HepG2 (cell line): Measurements from ENCODE around the gene POC1A. TPM values are rescaled to one million over a fixed set of nuclear protein-coding genes. Genes with fewer than 3 reads are reported as not detected.

ENCODE experiments used
- ATF7-NPFF ChIP-seq: sonication (generic); formaldehyde crosslinking; IDR thresholded peaks from 2 replicates; pipeline ENCODE4 v1.8.1; 2023; ENCODE audit warnings: mild to moderate bottlenecking, low read depth, missing genetic modification reagents, moderate library complexity
- HMG20B ChIP-seq: conservative IDR thresholded peaks from 2 replicates; pipeline ENCODE4 v1.6.1; 2016; ENCODE audit warnings: missing genetic modification reagents, missing compliant biosample characterization
- HNF4A ChIP-seq: sonication (generic); formaldehyde crosslinking; IDR thresholded peaks from 2 replicates; pipeline ENCODE4 v1.4.0; 2020; ENCODE audit warnings: missing genetic modification reagents
- KMT2A ChIP-seq: sonication (generic); formaldehyde crosslinking; IDR thresholded peaks from 2 replicates; pipeline ENCODE4 v1.4.0; 2020; ENCODE audit warnings: missing genetic modification reagents
- MAF1 ChIP-seq: sonication (generic); formaldehyde crosslinking; IDR thresholded peaks from 2 replicates; pipeline ENCODE4 v1.5.0; 2020; ENCODE audit warnings: missing genetic modification reagents, borderline replicate concordance
- PHF20 ChIP-seq: sonication (generic); formaldehyde crosslinking; IDR thresholded peaks from 2 replicates; pipeline ENCODE4 v1.5.0; 2020; ENCODE audit warnings: mild to moderate bottlenecking, missing genetic modification reagents
- POLR2G ChIP-seq: fragments of 200-400 bp; formaldehyde crosslinking; IDR thresholded peaks from 2 replicates; pipeline ENCODE4 v1.6.1; 2018; ENCODE audit warnings: mild to moderate bottlenecking, low read depth, low read length, moderate library complexity
- RBM22 ChIP-seq: fragments of 200-400 bp; formaldehyde crosslinking; optimal IDR thresholded peaks from 2 replicates; pipeline ENCODE3; 2017; ENCODE audit warnings: mild to moderate bottlenecking, low read length, moderate library complexity
- TBX2 ChIP-seq: sonication (generic); formaldehyde crosslinking; IDR thresholded peaks from 2 replicates; pipeline ENCODE4 v1.5.0; 2020; ENCODE audit warnings: missing genetic modification reagents, mild to moderate bottlenecking, borderline replicate concordance
- TCF12 ChIP-seq, 2 experiments: fragments of 450-650 bp in 1 of 2; sonication (generic) in 1 of 2; formaldehyde crosslinking in 1 of 2; IDR thresholded peaks; 2 replicates each; pipeline versions ENCODE4 v1.6.1 to v1.8.0; 2017 to 2022; ENCODE audit warnings: antibody characterized with exemption in 1 of 2, mild to moderate bottlenecking in 1 of 2, missing genetic modification reagents in 1 of 2, moderate library complexity in 1 of 2
- THYN1 ChIP-seq: sonication (generic); formaldehyde crosslinking; IDR thresholded peaks from 2 replicates; pipeline ENCODE4 v1.8.1; 2023; ENCODE audit warnings: low read depth, mild to moderate bottlenecking, moderate library complexity, missing genetic modification reagents, borderline replicate concordance
- TMF1 ChIP-seq: sonication (generic); formaldehyde crosslinking; IDR thresholded peaks from 2 replicates; pipeline ENCODE4 v1.8.1; 2022; ENCODE audit warnings: low read depth, missing genetic modification reagents
- ZNF18 ChIP-seq: sonication (generic); formaldehyde crosslinking; IDR thresholded peaks from 2 replicates; pipeline ENCODE4 v1.8.0; 2022; ENCODE audit warnings: mild to moderate bottlenecking, missing genetic modification reagents; ENCODE audit not compliant: insufficient replicate concordance
- ZNF232 ChIP-seq: sonication (generic); formaldehyde crosslinking; IDR thresholded peaks from 2 replicates; pipeline ENCODE4 v1.4.0; 2020; ENCODE audit warnings: missing genetic modification reagents, borderline replicate concordance
- ZNF274 ChIP-seq: sonication (generic); formaldehyde crosslinking; IDR thresholded peaks from 2 replicates; pipeline ENCODE4 v1.5.1; 2020; ENCODE audit warnings: mild to moderate bottlenecking, missing genetic modification reagents
- ZNF333 ChIP-seq: sonication (generic); formaldehyde crosslinking; IDR thresholded peaks from 2 replicates; pipeline ENCODE4 v1.4.0; 2020; ENCODE audit warnings: mild to moderate bottlenecking, missing genetic modification reagents, borderline replicate concordance
- ZNF382 ChIP-seq: sonication (generic); formaldehyde crosslinking; IDR thresholded peaks from 2 replicates; pipeline ENCODE4 v1.5.0; 2020; ENCODE audit warnings: missing genetic modification reagents, mild to moderate bottlenecking, borderline replicate concordance
- ZNF570 ChIP-seq: sonication (generic); formaldehyde crosslinking; IDR thresholded peaks from 2 replicates; pipeline ENCODE4 v1.4.0; 2020; ENCODE audit warnings: mild to moderate bottlenecking, missing genetic modification reagents, borderline replicate concordance
- ZNF607 ChIP-seq: sonication (generic); formaldehyde crosslinking; IDR thresholded peaks from 2 replicates; pipeline ENCODE4 v1.5.1; 2020; ENCODE audit warnings: missing genetic modification reagents, mild to moderate bottlenecking, borderline replicate concordance
- ZSCAN25 ChIP-seq: sonication (generic); formaldehyde crosslinking; IDR thresholded peaks from 2 replicates; pipeline ENCODE4 v1.8.0; 2022; ENCODE audit warnings: mild to moderate bottlenecking, missing genetic modification reagents
- polyA plus RNA-seq, 8 experiments: library from polyadenylated mRNA; depleted of rRNA in 3 of 8; stranded (reverse) in 7 of 8; unstranded in 1 of 8; fragments of >200 nt; fragmentation: Illumina TruSeq in 4 of 8; extraction: Trizol in 4 of 8; gene quantifications; 2 replicates each; pipeline versions ENCODE4 v1.2.1 to v1.2.3, GENCODE V29; 2011 to 2016; ENCODE audit warnings: low read depth in 4 of 8, missing spikeins in 1 of 8, mixed read lengths in 1 of 8; ENCODE audit not compliant: insufficient read depth in 1 of 8
- total RNA-seq, 5 experiments: library from RNA; depleted of rRNA; stranded (reverse); fragments of >200 nt; fragmentation: Illumina TruSeq; extraction: Trizol; gene quantifications; 2 replicates each; pipeline ENCODE4 v1.2.3, GENCODE V29; 2016; ENCODE audit warnings: low read depth in 1 of 5
- TF ChIP-seq, protein P1 (sequence below): IDR thresholded peaks from 2 replicates; pipeline ENCODE4 v1.6.1; 2016; ENCODE audit warnings: missing genetic modification reagents, missing compliant biosample characterization
- TF ChIP-seq, protein P2 (sequence below): sonication (generic); formaldehyde crosslinking; IDR thresholded peaks from 2 replicates; pipeline ENCODE4 v1.5.1; 2020; ENCODE audit warnings: mild to moderate bottlenecking, moderate library complexity, missing genetic modification reagents
- TF ChIP-seq, protein P3 (sequence below): sonication (generic); formaldehyde crosslinking; IDR thresholded peaks from 2 replicates; pipeline ENCODE4 v1.8.1; 2023; ENCODE audit warnings: missing genetic modification reagents, mild to moderate bottlenecking, borderline replicate concordance
- TF ChIP-seq, protein P4 (sequence below): sonication (generic); formaldehyde crosslinking; IDR thresholded peaks from 2 replicates; pipeline ENCODE4 v1.5.1; 2020; ENCODE audit warnings: missing genetic modification reagents, mild to moderate bottlenecking, borderline replicate concordance

Gene POC1A
- total and polyA plus RNA-seq, 2 of the 13 experiments (the other 11 are each of a cell fraction or from before 2014, with no cell fraction given), result 14.6 to 20.0 TPM

- TF ChIP-seq ZNF382 (CRISPR knock-in tag) (no peak), KMT2A (CRISPR knock-in tag) (peak; percentile 61), THYN1 (CRISPR knock-in tag) (peak; percentile 65; the same call in 1 of the 2 replicates), ZNF607 (0 out of 2 replicates have a peak, but pooled peaks have one; percentile 74), HMG20B (no peak), HNF4A (CRISPR knock-in tag) (0 out of 2 replicates have a peak, but pooled peaks have one; percentile 5), ZNF333 (peak; percentile 43; the same call in 1 of the 2 replicates), ZNF232 (peak; percentile 76), MAF1 (peak; percentile 46; the same call in 1 of the 2 replicates), RBM22 (no peak), ZNF570 (CRISPR knock-in tag) (0 out of 2 replicates have a peak, but pooled peaks have one; percentile 67), TBX2 (CRISPR knock-in tag) (peak; percentile 61), ZNF274 (peak; percentile 94), PHF20 (CRISPR knock-in tag) (peak; percentile 59; the same call in 1 of the 2 replicates), POLR2G (peak; percentile 94), ATF7-NPFF (CRISPR knock-in tag) (peak; percentile 68), TCF12 (IDR thresholded peaks at IDR 0.05) (no peak), TCF12 (CRISPR knock-in tag; IDR thresholded peaks at IDR 0.05) (peak; percentile 2; the same call in 1 of the 2 replicates), ZSCAN25 (CRISPR knock-in tag) (peak; percentile 79), TMF1 (CRISPR knock-in tag) (0 out of 2 replicates have a peak, but pooled peaks have one; percentile 65), ZNF18 (peak; percentile 72)
- TF ChIP-seq, protein P1, sequence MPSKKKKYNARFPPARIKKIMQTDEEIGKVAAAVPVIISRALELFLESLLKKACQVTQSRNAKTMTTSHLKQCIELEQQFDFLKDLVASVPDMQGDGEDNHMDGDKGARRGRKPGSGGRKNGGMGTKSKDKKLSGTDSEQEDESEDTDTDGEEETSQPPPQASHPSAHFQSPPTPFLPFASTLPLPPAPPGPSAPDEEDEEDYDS (CRISPR knock-in tag), result peak; percentile 99
- TF ChIP-seq, protein P2, sequence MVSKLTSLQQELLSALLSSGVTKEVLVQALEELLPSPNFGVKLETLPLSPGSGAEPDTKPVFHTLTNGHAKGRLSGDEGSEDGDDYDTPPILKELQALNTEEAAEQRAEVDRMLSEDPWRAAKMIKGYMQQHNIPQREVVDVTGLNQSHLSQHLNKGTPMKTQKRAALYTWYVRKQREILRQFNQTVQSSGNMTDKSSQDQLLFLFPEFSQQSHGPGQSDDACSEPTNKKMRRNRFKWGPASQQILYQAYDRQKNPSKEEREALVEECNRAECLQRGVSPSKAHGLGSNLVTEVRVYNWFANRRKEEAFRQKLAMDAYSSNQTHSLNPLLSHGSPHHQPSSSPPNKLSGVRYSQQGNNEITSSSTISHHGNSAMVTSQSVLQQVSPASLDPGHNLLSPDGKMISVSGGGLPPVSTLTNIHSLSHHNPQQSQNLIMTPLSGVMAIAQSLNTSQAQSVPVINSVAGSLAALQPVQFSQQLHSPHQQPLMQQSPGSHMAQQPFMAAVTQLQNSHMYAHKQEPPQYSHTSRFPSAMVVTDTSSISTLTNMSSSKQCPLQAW, result peak; percentile 44
- TF ChIP-seq, protein P3, sequence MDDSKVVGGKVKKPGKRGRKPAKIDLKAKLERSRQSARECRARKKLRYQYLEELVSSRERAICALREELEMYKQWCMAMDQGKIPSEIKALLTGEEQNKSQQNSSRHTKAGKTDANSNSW (CRISPR knock-in tag), result no peak
- TF ChIP-seq, protein P4, sequence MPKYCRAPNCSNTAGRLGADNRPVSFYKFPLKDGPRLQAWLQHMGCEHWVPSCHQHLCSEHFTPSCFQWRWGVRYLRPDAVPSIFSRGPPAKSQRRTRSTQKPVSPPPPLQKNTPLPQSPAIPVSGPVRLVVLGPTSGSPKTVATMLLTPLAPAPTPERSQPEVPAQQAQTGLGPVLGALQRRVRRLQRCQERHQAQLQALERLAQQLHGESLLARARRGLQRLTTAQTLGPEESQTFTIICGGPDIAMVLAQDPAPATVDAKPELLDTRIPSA (CRISPR knock-in tag), result peak; percentile 65; the same call in 1 of the 2 replicates
These were observed 43.8 kb upstream of the POC1A start, which contains the start of gene ALAS1 (continued) for GRCh38 chr3:52197842-52198625.
